GM18505 (cell line): ENCODE data around the gene THAP4.
"Not testable (repeated sequence)": the region's sequence is repeated elsewhere in the genome, so short reads cannot be mapped to it uniquely, and the experiment has no call there.

Experiments used
- ATAC-seq: cut with Tn5 transposase; IDR thresholded peaks from one replicate; pipeline ENCODE4 v1.9.1; 2021; ENCODE audit not compliant: unreplicated experiment
- POLR2A ChIP-seq: IDR thresholded peaks from 4 replicates; pipeline ENCODE4 v1.6.1; 2011; ENCODE audit warnings: borderline replicate concordance; ENCODE audit not compliant: insufficient read depth, insufficient read length; ENCODE audit errors: extremely low read depth

The THAP4 gene

GRCh38 chr2:241570961-241571581 lies 65.9 kb downstream of the THAP4 start:
- TF ChIP-seq POLR2A, result no peak
- ATAC-seq, result no peak

GRCh38 chr2:241569831-241570281 lies 67.1 kb downstream of the THAP4 start:
- no peak for TF ChIP-seq POLR2A
- ATAC-seq, result no peak

GRCh38 chr2:241568726-241569125 lies 68.2 kb downstream of the THAP4 start:
- no peak for TF ChIP-seq POLR2A
- no peak for ATAC-seq

- ATAC-seq, result no peak
- TF ChIP-seq POLR2A, result no peak
Measured at GRCh38 chr2:241567776-241568175, 69.2 kb downstream of the THAP4 start.

GRCh38 chr2:241567266-241567665 lies 69.7 kb downstream of the THAP4 start:
- not testable (repeated sequence) for ATAC-seq

GRCh38 chr2:241566468-241566867 lies 70.5 kb downstream of the THAP4 start:
- no peak for ATAC-seq
- TF ChIP-seq POLR2A, result no peak

- ATAC-seq, result not testable (repeated sequence)
Measured at GRCh38 chr2:241566021-241566420, 70.9 kb downstream of the THAP4 start.

GRCh38 chr2:241565411-241565810 lies 71.5 kb downstream of the THAP4 start:
- ATAC-seq, result no peak
- TF ChIP-seq POLR2A, result no peak

- ATAC-seq, result no peak
Measured at GRCh38 chr2:241564596-241565410, 72.2 kb downstream of the THAP4 start.

GRCh38 chr2:241563981-241564595 lies 72.9 kb downstream of the THAP4 start:
- no peak for ATAC-seq

More at GRCh38 chr2:241564596-241565410, 72.2 kb downstream of the THAP4 start:
- no peak for TF ChIP-seq POLR2A

GRCh38 chr2:241563571-241563980 lies 73.4 kb downstream of the THAP4 start:
- ATAC-seq, result no peak
- no peak for TF ChIP-seq POLR2A

More at GRCh38 chr2:241563981-241564595, 72.9 kb downstream of the THAP4 start:
- no peak for TF ChIP-seq POLR2A

- no peak for ATAC-seq
- no peak for TF ChIP-seq POLR2A
Measured at GRCh38 chr2:241563031-241563507, 73.9 kb downstream of the THAP4 start.

GRCh38 chr2:241562269-241562891 lies 74.6 kb downstream of the THAP4 start:
- no peak for TF ChIP-seq POLR2A
- ATAC-seq, result no peak
